Measurements from ENCODE around the gene INCA1. TPM values are rescaled to one million over a fixed set of nuclear protein-coding genes. Genes with fewer than 3 reads are reported as not detected.

Gene INCA1
- total RNA-seq, 1 donor from 2014 or later, result not detected

GRCh38 chr17:4938688-4939545 is 58.4 kb downstream of the INCA1 start:
- FAIRE-seq (no peak), DNase-seq (ENCODE audit: low spot score in 2 of 2) (no peak)

Small RNAs within 50 kb of the gene (small RNA-seq; reads per million reads assigned to genes)
- not detected for gene MIR6864
- not detected for gene MIR6865

Other genes starting within 250 kb of the INCA1 start
- gene TM4SF5, start 225.6 kb downstream of the INCA1 start, total RNA-seq, result not detected
- 1.2 TPM for gene VMO1, start 211.2 kb downstream of the INCA1 start, total RNA-seq
- gene GLTPD2, start 208.6 kb downstream of the INCA1 start, total RNA-seq, result not detected
- gene PSMB6, start 201.4 kb downstream of the INCA1 start, total RNA-seq, result 73.4 TPM
- 8.6 TPM for gene PLD2, start 190.4 kb downstream of the INCA1 start, total RNA-seq
- gene MINK1, start 164.2 kb downstream of the INCA1 start, total RNA-seq, result 15.9 TPM
- 2.4 TPM for gene C17orf107, start 98.0 kb downstream of the INCA1 start, total RNA-seq
- gene CHRNE, start 94.4 kb downstream of the INCA1 start, total RNA-seq, result 0.82 TPM
- not detected for gene GP1BA, start 65.2 kb downstream of the INCA1 start, total RNA-seq
- gene SLC25A11, start 57.5 kb downstream of the INCA1 start, total RNA-seq, result 59.1 TPM
- gene RNF167, start 57.3 kb downstream of the INCA1 start, total RNA-seq, result 13.0 TPM
- 69.3 TPM for gene PFN1, start 49.0 kb downstream of the INCA1 start, total RNA-seq
- gene ENO3, start 46.4 kb downstream of the INCA1 start, total RNA-seq, result 0.82 TPM
- 27.7 TPM for gene SPAG7, start 29.7 kb downstream of the INCA1 start, total RNA-seq
- gene CAMTA2, start 9.8 kb downstream of the INCA1 start, total RNA-seq, result 3.3 TPM
- gene KIF1C, start 428 bp upstream of the INCA1 start, total RNA-seq, result 10.2 TPM
- gene SLC52A1, start 37.9 kb upstream of the INCA1 start, total RNA-seq, result not detected
- 9.4 TPM for gene ZFP3, start 80.9 kb upstream of the INCA1 start, total RNA-seq
- 17.1 TPM for gene ZNF232, start 114.4 kb upstream of the INCA1 start, total RNA-seq
- gene USP6, start 118.5 kb upstream of the INCA1 start, total RNA-seq, result under 0.01 TPM
- 26.9 TPM for gene ZNF594, start 194.3 kb upstream of the INCA1 start, total RNA-seq
- gene SCIMP, start 237.3 kb upstream of the INCA1 start, total RNA-seq, result under 0.01 TPM